ENCODE results near the gene ARID5B. TPM values are rescaled to one million over a fixed set of nuclear protein-coding genes. Genes with fewer than 3 reads are reported as not detected.

ARID5B gene
- total and polyA plus RNA-seq, 2 donors (not counting 1 experiment from before 2014, with no cell fraction given) = 118 to 145 TPM

DNA sequence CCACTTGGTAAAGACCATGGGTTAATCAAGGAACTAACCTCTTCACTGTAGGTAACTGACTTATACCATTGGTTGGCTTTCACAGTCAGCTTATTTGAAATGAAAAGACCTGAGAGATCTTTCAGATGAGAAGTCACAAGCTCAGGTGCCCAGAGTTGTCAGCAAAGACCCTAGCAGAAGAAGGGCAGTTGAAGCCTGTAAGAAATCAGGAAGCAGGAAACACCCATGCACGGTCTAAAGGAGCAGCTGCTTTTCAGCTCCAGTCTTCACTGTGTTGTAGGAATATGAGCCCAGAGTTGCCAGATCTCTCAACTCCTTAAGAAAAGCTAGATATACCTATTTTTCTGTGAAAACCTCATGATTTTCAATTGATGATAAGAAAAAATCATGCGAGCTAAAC lies 130.0 kb downstream of the ARID5B start:
- TF ChIP-seq EZH2 (IDR thresholded peaks at IDR 0.05; ENCODE audit: low read length, missing control alignments) = no peak
- TF ChIP-seq, protein P1, sequence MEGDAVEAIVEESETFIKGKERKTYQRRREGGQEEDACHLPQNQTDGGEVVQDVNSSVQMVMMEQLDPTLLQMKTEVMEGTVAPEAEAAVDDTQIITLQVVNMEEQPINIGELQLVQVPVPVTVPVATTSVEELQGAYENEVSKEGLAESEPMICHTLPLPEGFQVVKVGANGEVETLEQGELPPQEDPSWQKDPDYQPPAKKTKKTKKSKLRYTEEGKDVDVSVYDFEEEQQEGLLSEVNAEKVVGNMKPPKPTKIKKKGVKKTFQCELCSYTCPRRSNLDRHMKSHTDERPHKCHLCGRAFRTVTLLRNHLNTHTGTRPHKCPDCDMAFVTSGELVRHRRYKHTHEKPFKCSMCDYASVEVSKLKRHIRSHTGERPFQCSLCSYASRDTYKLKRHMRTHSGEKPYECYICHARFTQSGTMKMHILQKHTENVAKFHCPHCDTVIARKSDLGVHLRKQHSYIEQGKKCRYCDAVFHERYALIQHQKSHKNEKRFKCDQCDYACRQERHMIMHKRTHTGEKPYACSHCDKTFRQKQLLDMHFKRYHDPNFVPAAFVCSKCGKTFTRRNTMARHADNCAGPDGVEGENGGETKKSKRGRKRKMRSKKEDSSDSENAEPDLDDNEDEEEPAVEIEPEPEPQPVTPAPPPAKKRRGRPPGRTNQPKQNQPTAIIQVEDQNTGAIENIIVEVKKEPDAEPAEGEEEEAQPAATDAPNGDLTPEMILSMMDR (conservative IDR thresholded peaks at IDR 0.05 in 1 of 2, IDR thresholded peaks at IDR 0.05 in 1 of 2; ENCODE audit: low read depth in 1 of 2, low read length in 2 of 2) = no peak
- peaks cover 2% of the 10 kb centered on the region for H3K36me3 ChIP-seq (ENCODE audit: control insufficient read depth, insufficient read depth, low read length)
- H3K79me2 ChIP-seq (ENCODE audit: control insufficient read depth, insufficient read depth, low read length) = peaks cover 37% of the 10 kb centered on the region
- H3K27ac ChIP-seq (ENCODE audit: insufficient read depth, low read length) = no peak overlapping the region
- no peak overlapping the region for H3K4me2 ChIP-seq (ENCODE audit: extremely low read depth, insufficient read depth, low read length)
- DNase-seq (ENCODE audit: low read depth in 2 of 2) = no peak
- H3K9ac ChIP-seq (ENCODE audit: insufficient read depth, low read length) = no peak overlapping the region
- H3K4me3 ChIP-seq (replicated peaks in 1 of 4; ENCODE audit: control extremely low read depth in 1 of 4, insufficient read depth in 1 of 4, low read depth in 3 of 4, low read length in 4 of 4) = no peak overlapping the region
- H4K20me1 ChIP-seq (ENCODE audit: control insufficient read depth, extremely low read depth, insufficient read depth, low read length) = no peaks in the 10 kb centered on the region
- no peaks in the 10 kb centered on the region for H3K27me3 ChIP-seq (ENCODE audit: control insufficient read depth, insufficient read depth, low read length)
- peaks cover 12% of the 10 kb centered on the region for H3K4me1 ChIP-seq (ENCODE audit: control insufficient read depth, extremely low read depth, insufficient read depth, low read length)
- no peaks in the 10 kb centered on the region for H3K9me3 ChIP-seq (ENCODE audit: control insufficient read depth, insufficient read depth, low read depth, low read length)
- no peak overlapping the region for H2AFZ ChIP-seq (ENCODE audit: low read length)

GRCh38 chr10:62033125-62033524 lies 131.6 kb downstream of the ARID5B start:
- H2AFZ ChIP-seq (ENCODE audit: low read length) = no peak overlapping the region
- DNase-seq (ENCODE audit: low read depth in 2 of 2) = no peak

DNA sequence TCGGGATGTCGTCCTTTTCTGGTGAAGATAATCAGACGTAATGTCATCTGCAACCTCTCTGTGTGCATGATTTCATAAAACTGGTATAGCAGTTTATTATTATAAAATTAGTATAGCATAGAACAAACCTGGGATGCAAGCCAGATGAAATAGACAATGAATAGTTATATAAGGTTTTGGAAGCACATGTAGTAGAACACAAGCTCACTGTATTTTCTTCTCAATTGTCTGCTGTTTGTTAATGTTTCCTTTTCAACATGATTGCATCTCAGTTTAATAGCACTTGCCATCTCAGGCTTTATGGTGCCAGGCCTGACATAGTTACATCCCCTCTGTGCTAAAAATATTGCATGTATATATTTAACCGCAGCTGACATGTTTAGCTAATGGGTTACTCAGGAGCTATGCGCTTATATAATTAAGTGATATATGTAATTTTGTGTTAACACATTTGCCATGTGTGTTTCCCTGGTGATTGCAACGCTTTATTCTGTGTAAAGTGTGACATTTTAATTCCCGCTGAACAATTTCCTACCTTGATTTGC lies 132.7 kb downstream of the ARID5B start:
- no peak overlapping the region for H3K27ac ChIP-seq (ENCODE audit: insufficient read depth, low read length)
- no peaks in the 10 kb centered on the region for H3K9me3 ChIP-seq (ENCODE audit: control insufficient read depth, insufficient read depth, low read depth, low read length)
- H3K9ac ChIP-seq (ENCODE audit: insufficient read depth, low read length) = no peak overlapping the region
- H2AFZ ChIP-seq (ENCODE audit: low read length) = no peak overlapping the region
- H3K27me3 ChIP-seq (ENCODE audit: control insufficient read depth, insufficient read depth, low read length) = no peaks in the 10 kb centered on the region
- no peak for DNase-seq (ENCODE audit: low read depth in 2 of 2)
- no peaks in the 10 kb centered on the region for H3K36me3 ChIP-seq (ENCODE audit: control insufficient read depth, insufficient read depth, low read length)
- H3K4me1 ChIP-seq (ENCODE audit: control insufficient read depth, extremely low read depth, insufficient read depth, low read length) = peaks cover 13% of the 10 kb centered on the region
- TF ChIP-seq, protein P1 (conservative IDR thresholded peaks at IDR 0.05 in 1 of 2, IDR thresholded peaks at IDR 0.05 in 1 of 2; ENCODE audit: low read depth in 1 of 2, low read length in 2 of 2) = no peak
- no peak for TF ChIP-seq EZH2 (IDR thresholded peaks at IDR 0.05; ENCODE audit: low read length, missing control alignments)
- H3K4me3 ChIP-seq (replicated peaks in 1 of 4; ENCODE audit: control extremely low read depth in 1 of 4, insufficient read depth in 1 of 4, low read depth in 3 of 4, low read length in 4 of 4) = no peak overlapping the region
- H3K79me2 ChIP-seq (ENCODE audit: control insufficient read depth, insufficient read depth, low read length) = peaks cover 32% of the 10 kb centered on the region
- no peaks in the 10 kb centered on the region for H4K20me1 ChIP-seq (ENCODE audit: control insufficient read depth, extremely low read depth, insufficient read depth, low read length)
- H3K4me2 ChIP-seq (ENCODE audit: extremely low read depth, insufficient read depth, low read length) = no peak overlapping the region

More at GRCh38 chr10:62033125-62033524, 131.6 kb downstream of the ARID5B start:
- Histone ChIP-seq H3K4me3 (replicated peaks in 1 of 4; ENCODE audit: control extremely low read depth in 1 of 4, insufficient read depth in 1 of 4, low read depth in 3 of 4, low read length in 4 of 4) (no peak overlapping the region), H3K4me2 (ENCODE audit: extremely low read depth, insufficient read depth, low read length) (no peak overlapping the region), H4K20me1 (ENCODE audit: control insufficient read depth, extremely low read depth, insufficient read depth, low read length) (no peaks in the 10 kb centered on the region), H3K27ac (ENCODE audit: insufficient read depth, low read length) (no peak overlapping the region), H3K27me3 (ENCODE audit: control insufficient read depth, insufficient read depth, low read length) (no peaks in the 10 kb centered on the region), H3K9me3 (ENCODE audit: control insufficient read depth, insufficient read depth, low read depth, low read length) (no peaks in the 10 kb centered on the region), H3K36me3 (ENCODE audit: control insufficient read depth, insufficient read depth, low read length) (no peaks in the 10 kb centered on the region), H3K4me1 (ENCODE audit: control insufficient read depth, extremely low read depth, insufficient read depth, low read length) (peaks cover 9% of the 10 kb centered on the region), H3K79me2 (ENCODE audit: control insufficient read depth, insufficient read depth, low read length) (peaks cover 32% of the 10 kb centered on the region), H3K9ac (ENCODE audit: insufficient read depth, low read length) (no peak overlapping the region)
- TF ChIP-seq, protein P1 (conservative IDR thresholded peaks at IDR 0.05 in 1 of 2, IDR thresholded peaks at IDR 0.05 in 1 of 2; ENCODE audit: low read depth in 1 of 2, low read length in 2 of 2) = no peak
- TF ChIP-seq EZH2 (IDR thresholded peaks at IDR 0.05; ENCODE audit: low read length, missing control alignments) = no peak

All from fibroblast of lung (primary cell).